Stimulated activated naive B cell treated with anti-CD40 and anti-IgM and Interleukin-4, amounts not matched to agents 10 μg/mL and 1 μg/mL and 100 μg/mL, for 72 hours (primary cell): ENCODE measurements around the gene PEX11B.

Source experiments
- ATAC-seq, 2 donors: fragments of 150-1000 bp; cut with Tn5 transposase; replicated peaks; 2 replicates each; pipeline ENCODE4 v1.10.0; 2021; ENCODE audit warnings: moderate library complexity in 1 of 2
- DNase-seq: peaks from one replicate; pipeline ENCODE4 v3.0.0; 2021
- H3K27ac Mint-ChIP-seq: one replicate; pipeline ENCODE4 v1.8.0; 2022; ENCODE audit warnings: mild to moderate bottlenecking, mixed read lengths
- H3K27me3 Mint-ChIP-seq, 2 donors: one replicate each; pipeline ENCODE4 v1.8.0; 2022; ENCODE audit warnings: mixed read lengths in 2 of 2
- H3K36me3 Mint-ChIP-seq, 2 donors: one replicate each; pipeline ENCODE4 v1.8.0; 2022; ENCODE audit warnings: mixed read lengths in 2 of 2, mild to moderate bottlenecking in 1 of 2
- H3K4me1 Mint-ChIP-seq, 2 donors: one replicate each; pipeline ENCODE4 v1.8.0; 2022; ENCODE audit warnings: mixed read lengths in 2 of 2, mild to moderate bottlenecking in 1 of 2
- H3K4me3 Mint-ChIP-seq, 2 donors: one replicate each; pipeline ENCODE4 v1.8.0; 2022; ENCODE audit warnings: mild to moderate bottlenecking in 2 of 2, mixed read lengths in 2 of 2, moderate library complexity in 1 of 2
- H3K9me3 Mint-ChIP-seq, 2 donors: one replicate each; pipeline ENCODE4 v1.8.0; 2022; ENCODE audit warnings: mixed read lengths in 2 of 2, mild to moderate bottlenecking in 1 of 2

PEX11B gene

DNA sequence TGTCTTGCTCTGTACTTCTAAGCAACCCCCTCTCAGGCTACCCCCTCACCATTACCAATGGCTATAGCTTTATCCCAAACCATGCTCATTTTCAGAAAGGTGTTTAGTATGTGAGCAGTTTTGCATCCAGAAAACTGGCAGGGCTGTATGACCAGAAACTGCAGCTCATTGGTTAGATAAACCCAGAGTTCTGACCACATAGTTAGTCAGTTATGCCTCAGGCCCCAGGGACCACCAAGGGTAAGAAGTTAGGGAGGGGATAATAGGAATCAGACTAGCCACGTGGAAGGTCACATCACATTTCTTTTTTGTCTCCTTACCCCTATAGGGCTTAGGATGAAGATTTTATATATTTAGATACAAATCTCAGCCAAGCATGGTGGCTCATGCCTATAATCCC lies 9.9 kb downstream of the PEX11B start:
- ATAC-seq (no peak), DNase-seq (no peak)
- peaks cover 14 to 22% of the 10 kb centered on the region in 2 donors for H3K4me1 Mint-ChIP-seq
- H3K36me3 Mint-ChIP-seq = peaks cover 40 to 50% of the 10 kb centered on the region in 2 donors
- H3K27me3 Mint-ChIP-seq = no peaks in the 10 kb centered on the region
- H3K9me3 Mint-ChIP-seq = no peaks in the 10 kb centered on the region
- no peak overlapping the region for H3K27ac Mint-ChIP-seq
- H3K4me3 Mint-ChIP-seq = no peak overlapping the region

GRCh38 chr1:145906954-145907753 lies 11.4 kb downstream of the PEX11B start:
- peaks cover 7 to 13% of the 10 kb centered on the region in 2 donors for H3K4me1 Mint-ChIP-seq
- no peak for DNase-seq
- ATAC-seq = no peak
- H3K36me3 Mint-ChIP-seq = peaks cover 33 to 38% of the 10 kb centered on the region in 2 donors
- H3K4me3 Mint-ChIP-seq = no peak overlapping the region
- no peaks in the 10 kb centered on the region for H3K9me3 Mint-ChIP-seq
- H3K27ac Mint-ChIP-seq = no peak overlapping the region
- H3K27me3 Mint-ChIP-seq = no peaks in the 10 kb centered on the region

- H3K4me3 Mint-ChIP-seq = no peak overlapping the region
- DNase-seq (no peak), ATAC-seq (no peak)
- H3K9me3 Mint-ChIP-seq = no peaks in the 10 kb centered on the region
- H3K4me1 Mint-ChIP-seq = no peaks in the 10 kb centered on the region
- H3K36me3 Mint-ChIP-seq = peaks cover 24 to 35% of the 10 kb centered on the region in 2 donors
- no peaks in the 10 kb centered on the region for H3K27me3 Mint-ChIP-seq
- H3K27ac Mint-ChIP-seq = no peak overlapping the region
These were observed 17.1 kb downstream of the PEX11B start for GRCh38 chr1:145901312-145902021.

DNA sequence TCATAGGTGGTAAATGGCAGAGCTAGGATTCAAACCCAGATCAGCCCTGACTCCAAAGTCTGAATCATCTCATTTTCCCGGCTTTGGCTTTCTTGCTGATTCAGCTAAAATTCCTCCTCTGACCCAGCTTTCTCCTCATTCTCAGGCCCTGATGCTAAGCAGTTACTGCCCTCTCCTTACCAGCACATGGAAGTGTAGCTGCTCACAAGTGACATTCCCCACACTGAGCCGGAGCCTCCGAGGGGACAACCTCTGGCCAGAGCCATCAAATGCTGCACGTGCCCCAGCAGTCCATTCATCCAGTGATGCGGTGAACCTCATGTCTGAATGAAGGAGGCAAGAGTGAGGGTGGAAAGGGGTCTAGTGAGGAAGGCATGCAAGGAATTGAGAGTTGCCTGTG lies 19.8 kb downstream of the PEX11B start:
- H3K9me3 Mint-ChIP-seq = no peaks in the 10 kb centered on the region
- peaks cover 28 to 35% of the 10 kb centered on the region in 2 donors for H3K36me3 Mint-ChIP-seq
- no peaks in the 10 kb centered on the region for H3K4me1 Mint-ChIP-seq
- H3K27ac Mint-ChIP-seq = no peak overlapping the region
- H3K27me3 Mint-ChIP-seq = no peaks in the 10 kb centered on the region
- ATAC-seq (no peak), DNase-seq (no peak)
- H3K4me3 Mint-ChIP-seq = no peak overlapping the region

DNA sequence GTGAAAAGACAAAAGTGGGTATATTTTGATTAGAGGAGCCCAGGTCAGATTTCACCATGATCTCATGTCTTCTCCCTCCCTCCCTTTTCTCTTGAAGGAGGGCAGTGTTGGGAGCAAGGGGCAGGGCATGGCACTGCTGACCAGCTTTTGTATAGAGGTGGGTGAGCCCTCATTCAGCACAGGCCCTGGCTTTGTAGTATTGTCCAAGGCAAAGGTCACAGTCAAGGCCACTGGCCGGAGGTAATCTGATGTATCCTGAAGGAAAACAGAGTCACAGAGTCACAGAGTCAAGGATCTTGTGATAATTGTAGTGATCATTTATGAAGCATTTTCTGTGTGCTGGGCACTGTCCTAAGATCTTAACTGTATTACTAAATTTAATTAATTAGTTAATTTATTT lies 20.5 kb downstream of the PEX11B start:
- DNase-seq (no peak), ATAC-seq (no peak)
- no peak overlapping the region for H3K4me3 Mint-ChIP-seq
- no peaks in the 10 kb centered on the region for H3K4me1 Mint-ChIP-seq
- no peak overlapping the region for H3K27ac Mint-ChIP-seq
- H3K27me3 Mint-ChIP-seq = no peaks in the 10 kb centered on the region
- peaks cover 27 to 42% of the 10 kb centered on the region in 2 donors for H3K36me3 Mint-ChIP-seq
- no peaks in the 10 kb centered on the region for H3K9me3 Mint-ChIP-seq

DNA sequence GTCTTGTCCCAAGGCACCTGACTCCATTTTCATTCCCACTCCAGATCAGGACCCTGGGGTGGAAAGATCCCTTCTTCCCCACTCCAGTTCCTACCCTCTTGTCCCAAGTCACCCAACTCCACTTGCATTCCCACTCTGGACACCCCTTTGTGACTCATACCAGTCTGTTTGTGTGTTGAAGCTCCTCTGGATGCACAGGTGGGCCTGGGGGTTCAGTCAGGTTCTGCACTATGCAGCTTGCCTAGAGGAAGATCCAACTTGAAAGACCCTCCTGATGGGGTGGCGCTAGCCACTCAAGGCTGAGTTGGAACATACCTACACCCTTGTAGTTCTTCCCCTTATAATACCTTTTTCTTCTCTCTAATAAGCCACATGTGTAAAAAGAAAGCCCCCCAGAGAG lies 23.0 kb downstream of the PEX11B start:
- no peaks in the 10 kb centered on the region for H3K9me3 Mint-ChIP-seq
- no peaks in the 10 kb centered on the region for H3K4me1 Mint-ChIP-seq
- H3K27me3 Mint-ChIP-seq = no peaks in the 10 kb centered on the region
- no peak overlapping the region for H3K27ac Mint-ChIP-seq
- H3K4me3 Mint-ChIP-seq = no peak overlapping the region
- H3K36me3 Mint-ChIP-seq = peaks cover 19 to 28% of the 10 kb centered on the region in 2 donors
- no peak for ATAC-seq
- DNase-seq = no peak

DNA sequence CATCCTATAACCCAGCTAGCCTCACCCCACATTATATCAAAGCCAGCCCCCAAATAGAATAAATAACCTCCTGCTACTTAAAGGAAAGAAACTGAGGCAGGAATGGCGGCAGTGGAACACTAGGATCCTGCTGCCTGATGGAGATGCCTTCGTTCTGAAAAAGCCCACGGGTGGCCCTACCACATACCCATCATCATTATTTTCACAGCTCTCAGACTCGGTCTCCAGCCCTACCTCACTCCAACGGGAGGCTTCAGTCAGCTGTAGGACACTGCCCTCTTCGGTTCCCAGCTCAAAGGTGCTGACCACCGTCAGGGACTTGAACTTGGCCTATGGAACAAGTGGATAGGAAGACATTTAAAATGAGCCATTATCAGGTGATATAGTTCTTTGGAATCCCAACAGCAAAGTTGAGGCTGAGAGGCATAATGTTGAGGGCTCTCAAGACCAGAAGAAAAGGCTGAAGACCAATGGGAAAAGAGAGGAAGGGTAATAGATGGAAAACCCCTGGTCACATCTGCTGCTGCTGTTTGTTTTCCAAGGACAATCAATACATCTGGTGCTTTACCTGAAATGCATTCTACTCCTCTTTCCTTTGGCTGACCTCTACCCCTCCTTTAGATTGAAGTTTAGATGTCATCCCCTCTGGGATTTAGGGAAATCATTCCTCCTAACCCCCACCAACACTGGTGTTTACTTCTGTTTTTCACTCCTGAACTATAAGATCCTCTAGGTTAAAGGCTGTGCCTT lies 25.0 kb downstream of the PEX11B start:
- Mint-ChIP-seq H3K4me1 (no peaks in the 10 kb centered on the region), H3K27ac (no peak overlapping the region), H3K4me3 (no peak overlapping the region), H3K27me3 (no peaks in the 10 kb centered on the region), H3K36me3 (peaks cover 16 to 25% of the 10 kb centered on the region in 2 donors), H3K9me3 (no peaks in the 10 kb centered on the region)
- no peak for ATAC-seq
- no peak for DNase-seq

- ATAC-seq = no peak
- H3K36me3 Mint-ChIP-seq = peaks cover 13 to 21% of the 10 kb centered on the region in 2 donors
- no peak for DNase-seq
- no peaks in the 10 kb centered on the region for H3K9me3 Mint-ChIP-seq
- no peaks in the 10 kb centered on the region for H3K4me1 Mint-ChIP-seq
- H3K27ac Mint-ChIP-seq = no peak overlapping the region
- no peak overlapping the region for H3K4me3 Mint-ChIP-seq
- H3K27me3 Mint-ChIP-seq = no peaks in the 10 kb centered on the region
These were observed 25.9 kb downstream of the PEX11B start for GRCh38 chr1:145892486-145893087.

DNA sequence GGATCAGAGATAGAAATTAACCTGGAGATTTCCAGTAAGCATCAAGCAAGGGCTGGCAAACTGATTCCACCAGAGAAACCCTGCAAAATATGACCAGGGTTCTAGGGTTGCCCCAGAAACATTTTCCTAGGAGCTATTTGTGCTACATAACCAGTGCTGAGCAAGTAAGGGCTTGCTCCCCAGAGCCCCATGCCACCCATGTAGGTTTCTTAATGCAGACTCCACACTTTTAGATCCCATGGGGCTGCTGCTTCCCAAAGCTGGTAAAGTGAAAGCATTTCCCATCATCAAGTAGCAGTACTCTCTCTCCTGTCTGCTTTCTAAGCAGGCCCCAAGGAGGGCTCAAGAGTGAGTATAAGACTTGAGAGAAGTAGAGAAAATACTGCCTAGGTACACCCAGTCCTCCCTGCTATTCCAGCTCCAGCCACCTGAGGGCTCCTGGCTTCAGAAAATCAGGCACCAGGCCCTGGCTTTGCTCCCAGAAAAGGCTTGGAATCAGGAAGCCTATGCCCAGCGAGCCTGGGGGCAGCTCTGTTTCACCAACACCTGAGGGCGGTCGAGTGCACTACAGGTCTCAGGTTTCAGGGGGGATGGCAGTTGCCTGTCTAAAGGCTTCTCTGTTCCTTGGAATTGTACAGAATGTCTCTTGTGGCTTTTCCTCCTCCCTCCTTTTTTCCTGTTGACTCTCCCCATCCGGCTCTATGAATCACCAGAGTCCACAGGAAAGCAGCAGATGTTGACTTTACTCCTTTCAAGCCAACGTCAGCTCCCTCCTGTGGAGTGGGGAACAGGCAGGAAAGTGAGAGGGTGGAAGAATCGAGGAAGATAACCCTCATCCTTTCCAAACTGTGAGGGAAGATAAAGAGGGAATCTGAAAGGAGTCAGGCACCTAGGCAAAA lies 26.7 kb downstream of the PEX11B start:
- peak; percentile 12 for DNase-seq
- Mint-ChIP-seq H3K9me3 (no peaks in the 10 kb centered on the region), H3K27ac (no peak overlapping the region), H3K4me3 (no peak overlapping the region), H3K4me1 (peaks cover under 1 to 1% of the 10 kb centered on the region in 2 donors), H3K36me3 (peaks cover 10 to 14% of the 10 kb centered on the region in 2 donors), H3K27me3 (no peaks in the 10 kb centered on the region)
- peak; percentile 55 to 76 for ATAC-seq

DNA sequence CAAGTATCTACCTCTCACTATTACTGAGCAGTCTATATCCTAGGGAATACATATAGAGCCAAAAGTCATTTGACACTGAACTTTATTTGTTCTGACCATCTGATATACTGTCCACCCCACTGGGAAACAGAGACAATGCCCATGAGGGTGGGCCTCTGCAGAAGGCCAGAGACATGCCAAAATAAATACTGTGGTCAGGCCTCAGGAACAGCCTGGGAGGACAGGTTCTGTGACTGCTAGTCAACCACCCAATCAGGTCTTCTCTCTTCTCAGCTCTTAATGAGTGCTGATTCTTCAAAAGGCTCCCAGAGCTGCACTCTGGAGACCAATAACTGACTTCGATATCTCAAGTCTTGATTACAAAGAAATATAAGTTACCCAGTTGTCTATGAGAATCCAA lies 27.4 kb downstream of the PEX11B start:
- Mint-ChIP-seq H3K4me1 (peaks cover 2 to 8% of the 10 kb centered on the region in 2 donors), H3K27me3 (no peaks in the 10 kb centered on the region), H3K36me3 (peaks cover 6 to 9% of the 10 kb centered on the region in 2 donors), H3K9me3 (no peaks in the 10 kb centered on the region), H3K27ac (no peak overlapping the region), H3K4me3 (no peak overlapping the region)
- DNase-seq (no peak), ATAC-seq (no peak)

GRCh38 chr1:145889722-145890121 lies 28.8 kb downstream of the PEX11B start:
- DNase-seq (no peak), ATAC-seq (no peak)
- H3K36me3 Mint-ChIP-seq = peaks cover 2 to 7% of the 10 kb centered on the region in 2 donors
- H3K9me3 Mint-ChIP-seq = no peaks in the 10 kb centered on the region
- peaks cover 6 to 8% of the 10 kb centered on the region in 2 donors for H3K27me3 Mint-ChIP-seq
- no peak overlapping the region for H3K4me3 Mint-ChIP-seq
- H3K4me1 Mint-ChIP-seq = peaks cover 9 to 23% of the 10 kb centered on the region in 2 donors
- H3K27ac Mint-ChIP-seq = no peak overlapping the region

DNA sequence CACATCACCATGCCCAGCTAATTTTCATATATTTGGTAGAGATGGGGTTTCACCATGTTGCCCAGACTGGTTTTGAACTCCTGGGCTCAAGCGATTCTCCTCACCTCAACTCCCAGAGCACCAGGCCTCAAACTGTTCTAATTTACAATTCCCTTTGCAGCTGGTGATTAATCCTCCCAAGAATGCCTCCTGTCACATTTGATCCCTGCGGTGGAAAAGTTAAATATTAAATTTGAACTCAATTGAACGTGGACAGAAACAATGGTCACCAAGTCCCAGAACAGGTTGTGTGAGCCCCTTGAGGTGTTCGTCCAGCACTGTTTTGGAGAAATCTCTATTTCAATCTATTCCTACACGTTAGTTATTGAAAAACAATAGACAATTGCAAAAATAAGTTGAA lies 30.9 kb downstream of the PEX11B start:
- H3K27me3 Mint-ChIP-seq = peaks cover 15 to 21% of the 10 kb centered on the region in 2 donors
- H3K4me1 Mint-ChIP-seq = peaks cover 12 to 31% of the 10 kb centered on the region in 2 donors
- H3K36me3 Mint-ChIP-seq = no peaks in the 10 kb centered on the region
- ATAC-seq (no peak), DNase-seq (no peak)
- H3K4me3 Mint-ChIP-seq = no peak overlapping the region
- H3K27ac Mint-ChIP-seq = no peak overlapping the region
- H3K9me3 Mint-ChIP-seq = no peaks in the 10 kb centered on the region

GRCh38 chr1:145886816-145887215 lies 31.7 kb downstream of the PEX11B start:
- Mint-ChIP-seq H3K36me3 (no peaks in the 10 kb centered on the region), H3K27me3 (peaks cover 16 to 21% of the 10 kb centered on the region in 2 donors), H3K27ac (peak overlapping the region; percentile 71)

More at GRCh38 chr1:145886816-145887215, 31.7 kb downstream of the PEX11B start:
- Mint-ChIP-seq H3K4me1 (peaks cover 12 to 36% of the 10 kb centered on the region in 2 donors), H3K9me3 (no peaks in the 10 kb centered on the region), H3K4me3 (peak overlapping the region in 1 of 2 donors; percentile 55)
- DNase-seq (no peak), ATAC-seq (no peak)
